Stimulated activated memory B cell treated with anti-CD40 and anti-IgM and Interleukin-4, amounts not matched to agents 10 μg/mL and 1 μg/mL and 100 μg/mL, for 72 hours (primary cell): ENCODE data around the gene NEU2.

Source experiments
- ATAC-seq: fragments of 150-1000 bp; cut with Tn5 transposase; 2 replicates; pipeline ENCODE4 v1.10.0; 2021
- H3K27ac Mint-ChIP-seq: one replicate; pipeline ENCODE4 v1.8.0; 2022; ENCODE audit warnings: mild to moderate bottlenecking, mixed read lengths
- H3K27me3 Mint-ChIP-seq: one replicate; pipeline ENCODE4 v1.8.0; 2022; ENCODE audit warnings: mixed read lengths
- H3K36me3 Mint-ChIP-seq: one replicate; pipeline ENCODE4 v1.8.0; 2022; ENCODE audit warnings: mixed read lengths
- H3K4me1 Mint-ChIP-seq: one replicate; pipeline ENCODE4 v1.8.0; 2022; ENCODE audit warnings: mixed read lengths
- H3K4me3 Mint-ChIP-seq: one replicate; pipeline ENCODE4 v1.8.0; 2022; ENCODE audit warnings: mild to moderate bottlenecking, moderate library complexity, mixed read lengths
- H3K9me3 Mint-ChIP-seq: one replicate; pipeline ENCODE4 v1.8.0; 2022; ENCODE audit warnings: mixed read lengths

NEU2 gene

DNA sequence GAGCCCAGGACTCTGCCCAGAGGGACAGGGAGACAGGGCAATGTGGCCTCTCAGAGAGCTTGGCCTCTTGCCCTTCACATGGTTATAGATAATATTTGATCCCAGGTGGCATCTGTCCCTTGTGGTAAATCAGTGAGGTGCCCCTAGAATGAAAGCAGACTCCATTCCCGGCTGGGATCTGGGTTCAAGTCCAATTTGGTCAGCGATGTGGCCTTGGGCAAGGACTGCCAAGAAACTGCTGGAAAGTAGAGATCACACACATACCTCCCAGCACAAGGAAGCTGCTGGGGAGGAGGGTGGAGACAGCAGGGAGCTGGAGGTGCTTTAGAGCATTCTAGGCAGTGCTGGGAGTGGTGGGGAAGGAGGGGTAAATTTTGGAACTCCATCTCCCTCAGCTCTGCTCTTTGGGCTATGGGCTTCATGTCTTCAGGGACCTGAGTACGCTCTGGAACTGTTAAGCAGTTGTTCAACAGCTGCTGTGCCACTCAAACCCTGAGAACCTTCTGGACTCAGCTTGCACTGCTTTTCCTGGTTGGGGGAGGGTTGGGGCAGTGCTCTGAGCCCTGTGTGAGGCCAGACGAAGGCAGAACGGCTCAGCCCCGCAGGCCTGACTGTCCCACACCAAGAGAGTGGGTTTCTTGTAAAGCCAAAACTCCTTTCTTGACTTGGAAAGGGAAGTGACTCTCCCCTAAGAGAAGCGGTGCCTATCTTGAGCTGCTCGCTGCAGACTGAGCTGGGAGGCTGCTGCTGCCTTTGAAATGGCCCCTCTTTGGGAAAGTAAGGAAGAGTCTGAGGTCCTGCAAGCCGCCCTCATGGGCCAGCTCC lies 50.7 kb downstream of the NEU2 start:
- no peak overlapping the region for H3K27ac Mint-ChIP-seq
- H3K9me3 Mint-ChIP-seq, result no peaks in the 10 kb centered on the region
- H3K4me1 Mint-ChIP-seq, result peaks cover 94% of the 10 kb centered on the region
- no peaks in the 10 kb centered on the region for H3K27me3 Mint-ChIP-seq
- peaks cover 82% of the 10 kb centered on the region for H3K36me3 Mint-ChIP-seq
- ATAC-seq, result no peak
- peak overlapping the region; percentile 74 for H3K4me3 Mint-ChIP-seq

DNA sequence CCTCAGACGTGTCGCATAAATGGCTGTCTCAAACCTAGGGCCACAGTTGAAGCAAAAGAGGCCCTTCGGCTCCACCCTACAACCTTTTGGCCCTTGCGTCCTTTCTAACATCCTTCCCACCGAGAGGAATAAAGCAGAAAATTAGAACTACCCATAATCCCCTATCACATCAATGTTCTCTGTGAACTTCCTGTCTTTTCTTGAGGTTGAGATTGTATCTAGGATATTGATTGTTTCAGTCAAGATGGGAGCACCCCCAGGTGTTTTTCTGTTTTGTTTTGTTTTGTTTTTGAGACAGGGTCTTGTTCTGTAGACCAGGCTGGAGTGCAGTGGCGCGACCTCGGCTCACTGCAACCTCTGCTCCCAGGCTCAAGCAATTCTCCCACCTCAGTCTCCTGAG lies 51.3 kb downstream of the NEU2 start:
- Mint-ChIP-seq H3K9me3 (no peaks in the 10 kb centered on the region), H3K4me3 (peak overlapping the region; percentile 74), H3K27me3 (no peaks in the 10 kb centered on the region), H3K27ac (no peak overlapping the region), H3K4me1 (peaks cover 97% of the 10 kb centered on the region), H3K36me3 (peaks cover 88% of the 10 kb centered on the region)
- no peak for ATAC-seq

DNA sequence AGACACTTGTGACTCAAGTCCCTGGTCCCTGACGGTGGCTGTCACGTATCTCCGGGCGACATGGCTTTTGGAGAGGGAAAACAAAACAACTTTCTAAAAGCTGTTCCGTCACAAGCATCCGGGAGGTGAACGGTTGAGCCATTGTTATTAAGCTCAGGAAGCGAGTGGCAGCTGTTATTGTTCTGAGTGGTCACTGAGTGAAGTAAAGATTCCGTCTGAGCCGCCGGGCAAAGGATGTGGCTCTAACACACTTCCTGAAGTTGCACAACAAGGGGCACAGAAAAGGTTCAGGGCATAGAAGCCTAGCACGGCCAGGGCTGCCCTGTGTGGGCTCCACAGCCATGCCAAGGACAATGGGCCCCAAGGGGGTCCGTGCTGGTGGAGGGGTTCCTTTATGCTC lies 52.0 kb downstream of the NEU2 start:
- H3K36me3 Mint-ChIP-seq, result peaks cover 88% of the 10 kb centered on the region
- H3K27me3 Mint-ChIP-seq, result no peaks in the 10 kb centered on the region
- H3K27ac Mint-ChIP-seq, result no peak overlapping the region
- peak overlapping the region; percentile 74 for H3K4me3 Mint-ChIP-seq
- peak; percentile 38 for ATAC-seq
- H3K9me3 Mint-ChIP-seq, result no peaks in the 10 kb centered on the region
- H3K4me1 Mint-ChIP-seq, result peaks cover 96% of the 10 kb centered on the region
